Measurements from ENCODE around the gene CNOT6.

CNOT6 gene

GRCh38 chr5:180590543-180591310, 96.5 kb downstream of the CNOT6 start:
- H3K27ac ChIP-seq, result peak overlapping the region; percentile 24; the same call in 1 of the 2 replicates
- TF ChIP-seq, protein P1, sequence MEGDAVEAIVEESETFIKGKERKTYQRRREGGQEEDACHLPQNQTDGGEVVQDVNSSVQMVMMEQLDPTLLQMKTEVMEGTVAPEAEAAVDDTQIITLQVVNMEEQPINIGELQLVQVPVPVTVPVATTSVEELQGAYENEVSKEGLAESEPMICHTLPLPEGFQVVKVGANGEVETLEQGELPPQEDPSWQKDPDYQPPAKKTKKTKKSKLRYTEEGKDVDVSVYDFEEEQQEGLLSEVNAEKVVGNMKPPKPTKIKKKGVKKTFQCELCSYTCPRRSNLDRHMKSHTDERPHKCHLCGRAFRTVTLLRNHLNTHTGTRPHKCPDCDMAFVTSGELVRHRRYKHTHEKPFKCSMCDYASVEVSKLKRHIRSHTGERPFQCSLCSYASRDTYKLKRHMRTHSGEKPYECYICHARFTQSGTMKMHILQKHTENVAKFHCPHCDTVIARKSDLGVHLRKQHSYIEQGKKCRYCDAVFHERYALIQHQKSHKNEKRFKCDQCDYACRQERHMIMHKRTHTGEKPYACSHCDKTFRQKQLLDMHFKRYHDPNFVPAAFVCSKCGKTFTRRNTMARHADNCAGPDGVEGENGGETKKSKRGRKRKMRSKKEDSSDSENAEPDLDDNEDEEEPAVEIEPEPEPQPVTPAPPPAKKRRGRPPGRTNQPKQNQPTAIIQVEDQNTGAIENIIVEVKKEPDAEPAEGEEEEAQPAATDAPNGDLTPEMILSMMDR (conservative IDR thresholded peaks at IDR 0.05), result no peak
- no peak for TF ChIP-seq ZFX (IDR thresholded peaks at IDR 0.05)

- H3K27ac ChIP-seq, result peak within 1 kb of the TSS; percentile 24; the same call in 1 of the 2 replicates
These were observed 97.2 kb downstream of the CNOT6 start, which contains the start of gene SCGB3A1 for GRCh38 chr5:180591311-180591887. Gene SCGB3A1, minus strand, starts transcription at chr5:180591499. Its CDS starts 37 bp downstream, at chr5:180591462.

GRCh38 chr5:180592176-180592575, 98.0 kb downstream of the CNOT6 start:
- no peak overlapping the region for H3K27ac ChIP-seq
- TF ChIP-seq ZFX (IDR thresholded peaks at IDR 0.05), result no peak
- TF ChIP-seq, protein P1 (conservative IDR thresholded peaks at IDR 0.05), result no peak

More at GRCh38 chr5:180591311-180591887, 97.2 kb downstream of the CNOT6 start, which contains the start of gene SCGB3A1:
- TF ChIP-seq, protein P1 (conservative IDR thresholded peaks at IDR 0.05), result no peak
- TF ChIP-seq ZFX (IDR thresholded peaks at IDR 0.05), result no peak

GRCh38 chr5:180593446-180594206, 99.4 kb downstream of the CNOT6 start:
- TF ChIP-seq, protein P1 (conservative IDR thresholded peaks at IDR 0.05), result no peak
- no peak for TF ChIP-seq ZFX (IDR thresholded peaks at IDR 0.05)
- H3K27ac ChIP-seq, result peak overlapping the region; percentile 96; the same call in 1 of the 2 replicates

GRCh38 chr5:180594311-180595045, 100.3 kb downstream of the CNOT6 start:
- no peak for TF ChIP-seq ZFX (IDR thresholded peaks at IDR 0.05)
- TF ChIP-seq, protein P1 (conservative IDR thresholded peaks at IDR 0.05), result no peak
- H3K27ac ChIP-seq, result peak overlapping the region; percentile 96

DNA sequence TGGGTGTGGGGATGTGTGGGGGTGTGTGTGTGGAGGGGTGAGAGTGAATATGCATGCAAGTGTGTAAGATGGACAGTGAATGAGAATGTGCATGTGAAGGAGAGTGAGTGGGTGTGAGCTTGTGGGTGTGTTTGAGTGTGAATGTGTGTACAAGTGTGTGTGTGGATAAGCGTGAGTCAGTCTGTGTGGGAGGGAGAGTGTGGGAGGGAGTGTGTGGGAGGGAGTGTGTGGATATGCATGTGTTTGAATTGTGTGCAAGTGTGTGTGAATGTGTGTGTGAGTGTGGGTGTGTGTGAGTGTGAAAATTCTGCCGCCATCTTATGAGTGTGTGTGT, 100.8 kb downstream of the CNOT6 start:
- peak overlapping the region; percentile 96 for H3K27ac ChIP-seq
- TF ChIP-seq ZFX (IDR thresholded peaks at IDR 0.05), result no peak
- TF ChIP-seq, protein P1 (conservative IDR thresholded peaks at IDR 0.05), result no peak
